GM19025 (cell line): Measurements from ENCODE around the gene LYZ.

ENCODE experiments used
- ATAC-seq: cut with Tn5 transposase; IDR thresholded peaks from one replicate; pipeline ENCODE4 v1.9.1; 2021; ENCODE audit warnings: mild to moderate bottlenecking, low read depth, moderate library complexity; ENCODE audit not compliant: unreplicated experiment

The LYZ gene

GRCh38 chr12:69338120-69338859, 9.9 kb upstream of the LYZ start:
- no peak for ATAC-seq

GRCh38 chr12:69338936-69339335, 9.2 kb upstream of the LYZ start:
- no peak for ATAC-seq

- ATAC-seq: no peak
These were observed 8.2 kb upstream of the LYZ start for GRCh38 chr12:69339999-69340398.

GRCh38 chr12:69341328-69341727, 6.9 kb upstream of the LYZ start:
- ATAC-seq: no peak

- no peak for ATAC-seq
These were observed 5.8 kb upstream of the LYZ start for GRCh38 chr12:69342421-69342820.

- ATAC-seq: no peak
These were observed 4.8 kb upstream of the LYZ start for GRCh38 chr12:69343357-69343756.

GRCh38 chr12:69343885-69344612, 4.1 kb upstream of the LYZ start:
- ATAC-seq: no peak

- ATAC-seq: no peak
These were observed 3.1 kb upstream of the LYZ start for GRCh38 chr12:69345077-69345476.

GRCh38 chr12:69345742-69346141, 2.4 kb upstream of the LYZ start:
- ATAC-seq: no peak

GRCh38 chr12:69350002-69350626, 1.9 kb downstream of the LYZ start:
- no peak for ATAC-seq

- no peak for ATAC-seq
These were observed 2.6 kb downstream of the LYZ start for GRCh38 chr12:69350777-69351176.

GRCh38 chr12:69351462-69352236, 3.5 kb downstream of the LYZ start:
- ATAC-seq: no peak

- no peak for ATAC-seq
These were observed 4.7 kb downstream of the LYZ start for GRCh38 chr12:69352904-69353303.

GRCh38 chr12:69354172-69354555, 6.0 kb downstream of the LYZ start:
- no peak for ATAC-seq

GRCh38 chr12:69354556-69355187, 6.5 kb downstream of the LYZ start:
- ATAC-seq: no peak

- ATAC-seq: no peak
These were observed 7.3 kb downstream of the LYZ start for GRCh38 chr12:69355363-69356028.

GRCh38 chr12:69359531-69360347, 11.6 kb downstream of the LYZ start, which contains the start of gene YEATS4:
TSS of gene YEATS4 (plus strand) at chr12:69359743. CDS start at chr12:69359973, 230 bp downstream.
- peak; percentile 79 for ATAC-seq

GRCh38 chr12:69360348-69360672, 12.1 kb downstream of the LYZ start:
- ATAC-seq: no peak

GRCh38 chr12:69366796-69367195, 18.6 kb downstream of the LYZ start:
- ATAC-seq: no peak
